Liver (tissue), 9 donors: ENCODE data around the gene CRADD. TPM values are rescaled to one million over a fixed set of nuclear protein-coding genes. Genes with fewer than 3 reads are reported as not detected.

Source experiments
- DNase-seq: peaks from one replicate; pipeline ENCODE4 v3.0.0-alpha.2; 2017; ENCODE audit warnings: low spot score
- H3K27ac ChIP-seq, 2 donors: one replicate each; pipeline ENCODE4 v1.7.0; 2013; ENCODE audit warnings: inconsistent platforms in 2 of 2, low read length in 2 of 2, control low read depth in 1 of 2, low read depth in 1 of 2, mild to moderate bottlenecking in 1 of 2
- H3K27me3 ChIP-seq, 4 donors: one replicate each; pipeline versions ENCODE4 v1.6.1 to v1.7.0; 2013; ENCODE audit warnings: low read length in 3 of 4, inconsistent platforms in 1 of 4, mild to moderate bottlenecking in 1 of 4, moderate library complexity in 1 of 4; ENCODE audit not compliant: control insufficient read depth in 4 of 4, insufficient read depth in 4 of 4
- H3K36me3 ChIP-seq, 4 donors: one replicate each; pipeline versions ENCODE4 v1.6.1 to v1.7.0; 2013; ENCODE audit warnings: low read length in 3 of 4, mild to moderate bottlenecking in 3 of 4, low read depth in 1 of 4, moderate library complexity in 1 of 4; ENCODE audit not compliant: control insufficient read depth in 4 of 4, insufficient read depth in 3 of 4
- H3K4me1 ChIP-seq, 4 donors: one replicate each; pipeline versions ENCODE4 v1.6.1 to v1.7.0; 2013; ENCODE audit warnings: low read length in 3 of 4, mild to moderate bottlenecking in 3 of 4, moderate library complexity in 1 of 4; ENCODE audit not compliant: control insufficient read depth in 4 of 4, insufficient read depth in 4 of 4
- H3K4me3 ChIP-seq, 3 donors: one replicate each; pipeline versions ENCODE4 v1.6.1 to v1.7.0; 2013; ENCODE audit warnings: low read length in 3 of 3, control low read depth in 1 of 3, low read depth in 1 of 3, mild to moderate bottlenecking in 1 of 3
- H3K9ac ChIP-seq, 2 donors: one replicate each; pipeline ENCODE4 v1.7.0; 2013; ENCODE audit warnings: low read length in 2 of 2, mild to moderate bottlenecking in 2 of 2, moderate library complexity in 2 of 2, control low read depth in 1 of 2, low read depth in 1 of 2
- H3K9me3 ChIP-seq, 4 donors: one replicate each; pipeline versions ENCODE4 v1.6.1 to v1.7.0; 2013; ENCODE audit warnings: low read length in 3 of 4; ENCODE audit not compliant: control insufficient read depth in 4 of 4
- CTCF ChIP-seq: fragments of 150-350 bp; IDR thresholded peaks from 2 replicates; pipeline ENCODE4 v1.5.1; 2017; ENCODE audit warnings: improper control_type of control experiment, low read depth, low read length; ENCODE audit not compliant: missing input control
- EGR1 ChIP-seq, 2 donors: IDR thresholded peaks; 2 replicates each; pipeline ENCODE4 v1.6.1; 2016 to 2018; ENCODE audit warnings: antibody characterized with exemption in 2 of 2, low read depth in 2 of 2
- FOXA1 ChIP-seq: IDR thresholded peaks from 2 replicates; pipeline ENCODE4 v1.6.1; 2016; ENCODE audit warnings: antibody characterized with exemption
- FOXA2 ChIP-seq: IDR thresholded peaks from 2 replicates; pipeline ENCODE4 v1.6.1; 2016; ENCODE audit warnings: antibody characterized with exemption
- GABPA ChIP-seq, 2 donors: IDR thresholded peaks in 1 of 2; conservative IDR thresholded peaks in 1 of 2; 2 replicates each; pipeline ENCODE4 v1.6.1; 2016; ENCODE audit warnings: antibody characterized with exemption in 2 of 2, mild to moderate bottlenecking in 1 of 2, moderate library complexity in 1 of 2
- HNF4A ChIP-seq, 2 donors: conservative IDR thresholded peaks; 2 replicates each; pipeline ENCODE4 v1.6.1; 2016; ENCODE audit warnings: antibody characterized with exemption in 2 of 2, mild to moderate bottlenecking in 2 of 2
- HNF4G ChIP-seq: IDR thresholded peaks from 2 replicates; pipeline ENCODE4 v1.6.1; 2016; ENCODE audit warnings: antibody characterized with exemption
- JUND ChIP-seq, 2 donors: IDR thresholded peaks; 2 replicates each; pipeline ENCODE4 v1.6.1; 2016; ENCODE audit warnings: antibody characterized with exemption in 2 of 2
- MAX ChIP-seq: IDR thresholded peaks from 2 replicates; pipeline ENCODE4 v1.6.1; 2016; ENCODE audit warnings: antibody characterized with exemption
- NR2F2 ChIP-seq: IDR thresholded peaks from 2 replicates; pipeline ENCODE4 v1.6.1; 2016; ENCODE audit warnings: antibody characterized with exemption
- RAD21 ChIP-seq, 2 donors: IDR thresholded peaks; 2 replicates each; pipeline ENCODE4 v1.6.1; 2016; ENCODE audit warnings: antibody characterized with exemption in 2 of 2, mild to moderate bottlenecking in 2 of 2
- REST ChIP-seq: IDR thresholded peaks from 2 replicates; pipeline ENCODE4 v1.6.1; 2016; ENCODE audit warnings: antibody characterized with exemption, mild to moderate bottlenecking
- RXRA ChIP-seq, 2 donors: IDR thresholded peaks; 2 replicates each; pipeline ENCODE4 v1.6.1; 2017 to 2018; ENCODE audit warnings: antibody characterized with exemption in 2 of 2, mild to moderate bottlenecking in 1 of 2
- SP1 ChIP-seq: IDR thresholded peaks from 2 replicates; pipeline ENCODE4 v1.6.1; 2018; ENCODE audit warnings: antibody characterized with exemption, mild to moderate bottlenecking
- TAF1 ChIP-seq: conservative IDR thresholded peaks from 2 replicates; pipeline ENCODE4 v1.6.1; 2016; ENCODE audit warnings: antibody characterized with exemption, mild to moderate bottlenecking
- YY1 ChIP-seq: IDR thresholded peaks from 2 replicates; pipeline ENCODE4 v1.6.1; 2016; ENCODE audit warnings: antibody characterized with exemption, mild to moderate bottlenecking
- ZBTB33 ChIP-seq: IDR thresholded peaks from 2 replicates; pipeline ENCODE4 v1.6.1; 2016; ENCODE audit warnings: antibody characterized with exemption
- WGBS: extraction: QIAGEN DNeasy Blood & Tissue Kit; methylation state at CpG from one replicate; pipeline ENCODE4 v1.1.7; 2013; 5-methylcytosine and 5-hydroxymethylcytosine counted together
- polyA plus RNA-seq, 2 donors: library from polyadenylated mRNA; stranded (reverse) in 1 of 2; unstranded in 1 of 2; fragments of 200-250 nt in 1 of 2; fragments of >200 nt in 1 of 2; fragmentation: Nextera tagmentation in 1 of 2; extraction: Ambion mirVana in 1 of 2; gene quantifications; one replicate each; pipeline versions ENCODE4 v1.2.1 to v1.2.3, GENCODE V29; 2013 to 2015
- total RNA-seq, 2 donors: library from RNA; depleted of rRNA; stranded (reverse); fragments of >200 nt; gene quantifications; one replicate each; pipeline ENCODE4 v1.2.3, GENCODE V29; 2014
- TF ChIP-seq, protein P1 (sequence below): IDR thresholded peaks from 2 replicates; pipeline ENCODE4 v1.6.1; 2016; ENCODE audit warnings: antibody characterized with exemption
- donor health status: healthy.
- donor health status: healthy.
- donor health status: healthy.
- donor health status: healthy.
- donor health status: healthy.

Gene CRADD
- total and polyA plus RNA-seq, 4 donors = 19.4 to 48.9 (median 29.6) TPM

DNA sequence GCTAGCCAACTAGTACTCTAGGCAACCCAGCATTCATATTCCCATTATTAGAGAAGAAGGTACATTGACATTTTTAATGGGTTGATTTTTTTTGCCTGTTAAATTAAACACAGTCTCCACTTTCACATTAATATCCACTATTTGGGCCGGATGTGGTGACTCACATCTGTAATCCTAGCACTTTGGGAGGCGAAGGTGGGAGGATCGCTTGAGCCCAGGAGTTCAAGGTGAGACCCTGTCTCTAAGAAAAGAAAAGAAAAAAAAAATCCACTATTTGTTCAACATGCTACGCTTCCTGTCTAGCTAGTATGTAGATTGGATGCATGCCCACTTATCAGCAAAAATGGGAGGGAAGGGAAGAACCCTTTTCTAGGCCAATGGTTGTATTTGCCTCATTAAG is 7.1 kb upstream of the CRADD start (continued):
- TF ChIP-seq YY1 = no peak

GRCh38 chr12:93671044-93671443 is 6.1 kb upstream of the CRADD start:
- peaks cover 0 to 5% (median under 1%) of the 10 kb centered on the region in 4 donors for H3K9me3 ChIP-seq
- TF ChIP-seq TAF1 (no peak), SP1 (no peak), RXRA (IDR thresholded peaks at IDR 0.05) (no peak), CTCF (no peak), GABPA (IDR thresholded peaks at IDR 0.05 in 1 of 2, conservative IDR thresholded peaks at IDR 0.05 in 1 of 2) (no peak), HNF4G (no peak), FOXA2 (no peak), JUND (IDR thresholded peaks at IDR 0.05) (no peak), REST (no peak), EGR1 (IDR thresholded peaks at IDR 0.05; ENCODE audit: low read depth in 2 of 2) (no peak), HNF4A (conservative IDR thresholded peaks at IDR 0.05) (no peak), FOXA1 (no peak), MAX (no peak), RAD21 (IDR thresholded peaks at IDR 0.05) (no peak), ZBTB33 (no peak), NR2F2 (no peak), YY1 (no peak)
- TF ChIP-seq, protein P1, sequence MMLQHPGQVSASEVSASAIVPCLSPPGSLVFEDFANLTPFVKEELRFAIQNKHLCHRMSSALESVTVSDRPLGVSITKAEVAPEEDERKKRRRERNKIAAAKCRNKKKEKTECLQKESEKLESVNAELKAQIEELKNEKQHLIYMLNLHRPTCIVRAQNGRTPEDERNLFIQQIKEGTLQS = no peak
- no peak overlapping the region for H3K9ac ChIP-seq
- no peaks in the 10 kb centered on the region for H3K36me3 ChIP-seq
- no peaks in the 10 kb centered on the region for H3K27me3 ChIP-seq
- no peak overlapping the region for H3K4me3 ChIP-seq
- DNase-seq = no peak
- 67% methylated on average over 3 of the region's 3 CpGs for WGBS
- H3K27ac ChIP-seq = no peak overlapping the region
- peaks cover 0 to 1% (median 0%) of the 10 kb centered on the region in 4 donors for H3K4me1 ChIP-seq
